ENCODE results near the gene SIK3.

GRCh38 chr11:116888024-116888423 is 210.2 kb downstream of the SIK3 start:
- TF ChIP-seq CTCF (IDR thresholded peaks at IDR 0.05; ENCODE audit: low read length), result no peak
- TF ChIP-seq EZH2 (optimal IDR thresholded peaks at IDR 0.05; ENCODE audit: low read depth, low read length), result no peak
- no peak for TF ChIP-seq EZH2phosphoT487 (IDR thresholded peaks at IDR 0.05; ENCODE audit: low read length)

All from MM.1S (cell line).